Activated naive CD8-positive, alpha-beta T cell (primary cell): ENCODE measurements around the gene BMPR2.
"Not testable (repeated sequence)": the region's sequence is repeated elsewhere in the genome, so short reads cannot be mapped to it uniquely, and the experiment has no call there.

Experiments used
- H3K27ac Mint-ChIP-seq: one replicate; pipeline ENCODE4 v1.8.0; 2021; ENCODE audit warnings: mixed read lengths
- H3K27me3 Mint-ChIP-seq: one replicate; pipeline ENCODE4 v1.8.0; 2021; ENCODE audit warnings: mixed read lengths
- H3K36me3 Mint-ChIP-seq: one replicate; pipeline ENCODE4 v1.8.0; 2021; ENCODE audit warnings: mixed read lengths
- H3K4me1 Mint-ChIP-seq: one replicate; pipeline ENCODE4 v1.8.0; 2021; ENCODE audit warnings: low read depth, mixed read lengths
- H3K4me3 Mint-ChIP-seq: one replicate; pipeline ENCODE4 v1.8.0; 2021; ENCODE audit warnings: mild to moderate bottlenecking, mixed read lengths
- H3K9me3 Mint-ChIP-seq: one replicate; pipeline ENCODE4 v1.8.0; 2021; ENCODE audit warnings: low read depth, mixed read lengths

Gene BMPR2

GRCh38 chr2:202375033-202375608 is 1.0 kb upstream of the BMPR2 start:
- Mint-ChIP-seq H3K9me3 (no peaks in the 10 kb centered on the region), H3K27ac (peak overlapping the region; percentile 92), H3K4me3 (peak overlapping the region; percentile 98), H3K27me3 (no peaks in the 10 kb centered on the region), H3K4me1 (peaks cover 29% of the 10 kb centered on the region), H3K36me3 (no peaks in the 10 kb centered on the region)

DNA sequence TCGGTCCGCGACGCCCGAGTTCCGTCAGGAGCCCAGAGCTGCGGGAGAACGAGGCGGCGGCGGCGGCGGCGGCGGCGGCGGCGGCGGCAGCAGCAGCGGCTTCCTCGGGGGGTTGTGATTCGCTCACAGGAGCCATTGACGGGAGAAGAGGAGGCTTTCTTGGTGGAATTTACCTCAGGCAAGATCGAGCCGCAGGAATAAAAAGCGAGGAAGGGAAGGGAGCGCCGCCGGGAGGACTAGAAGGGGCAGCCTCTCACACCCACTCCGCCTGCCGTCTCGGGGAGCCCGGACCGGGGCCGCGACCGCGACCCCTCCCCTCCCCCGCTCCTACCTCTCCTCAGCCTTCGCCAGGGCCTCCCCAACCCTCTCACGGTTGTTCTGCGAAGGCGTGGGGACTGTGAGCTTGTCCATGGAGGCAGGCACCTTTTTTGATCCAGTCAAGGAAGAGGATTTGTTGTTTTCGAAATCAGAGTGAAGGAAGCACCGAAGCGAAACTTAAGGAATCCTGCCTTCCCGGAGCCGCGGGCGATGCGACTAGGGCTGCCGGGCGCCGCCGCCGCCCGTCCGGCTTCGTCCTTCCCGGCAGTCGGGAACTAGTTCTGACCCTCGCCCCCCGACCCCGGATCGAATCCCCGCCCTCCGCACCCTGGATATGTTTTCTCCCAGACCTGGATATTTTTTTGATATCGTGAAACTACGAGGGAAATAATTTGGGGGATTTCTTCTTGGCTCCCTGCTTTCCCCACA is 506 bp downstream of the BMPR2 start:
- H3K36me3 Mint-ChIP-seq, result no peaks in the 10 kb centered on the region
- peak overlapping the region; percentile 86 for H3K27ac Mint-ChIP-seq
- H3K9me3 Mint-ChIP-seq, result no peaks in the 10 kb centered on the region
- H3K27me3 Mint-ChIP-seq, result no peaks in the 10 kb centered on the region
- H3K4me3 Mint-ChIP-seq, result peak overlapping the region; percentile 98
- peaks cover 36% of the 10 kb centered on the region for H3K4me1 Mint-ChIP-seq

DNA sequence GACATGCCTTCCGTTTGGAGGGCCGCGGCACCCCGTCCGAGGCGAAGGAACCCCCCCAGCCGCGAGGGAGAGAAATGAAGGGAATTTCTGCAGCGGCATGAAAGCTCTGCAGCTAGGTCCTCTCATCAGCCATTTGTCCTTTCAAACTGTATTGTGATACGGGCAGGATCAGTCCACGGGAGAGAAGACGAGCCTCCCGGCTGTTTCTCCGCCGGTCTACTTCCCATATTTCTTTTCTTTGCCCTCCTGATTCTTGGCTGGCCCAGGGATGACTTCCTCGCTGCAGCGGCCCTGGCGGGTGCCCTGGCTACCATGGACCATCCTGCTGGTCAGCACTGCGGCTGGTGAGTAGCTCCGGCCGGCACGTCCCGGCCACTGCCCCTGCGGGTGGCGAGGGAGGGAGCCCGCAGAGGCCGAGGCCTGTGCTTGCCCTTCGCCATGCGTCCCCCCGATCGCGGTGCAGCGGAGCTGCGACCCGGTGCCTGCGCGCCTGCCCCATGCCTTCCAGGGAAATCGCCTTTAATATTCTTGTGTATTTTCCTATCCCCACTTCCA is 1.2 kb downstream of the BMPR2 start:
- Mint-ChIP-seq H3K4me3 (peak overlapping the region; percentile 98), H3K36me3 (no peaks in the 10 kb centered on the region), H3K27me3 (no peaks in the 10 kb centered on the region), H3K27ac (peak overlapping the region; percentile 86), H3K4me1 (peaks cover 36% of the 10 kb centered on the region), H3K9me3 (no peaks in the 10 kb centered on the region)

DNA sequence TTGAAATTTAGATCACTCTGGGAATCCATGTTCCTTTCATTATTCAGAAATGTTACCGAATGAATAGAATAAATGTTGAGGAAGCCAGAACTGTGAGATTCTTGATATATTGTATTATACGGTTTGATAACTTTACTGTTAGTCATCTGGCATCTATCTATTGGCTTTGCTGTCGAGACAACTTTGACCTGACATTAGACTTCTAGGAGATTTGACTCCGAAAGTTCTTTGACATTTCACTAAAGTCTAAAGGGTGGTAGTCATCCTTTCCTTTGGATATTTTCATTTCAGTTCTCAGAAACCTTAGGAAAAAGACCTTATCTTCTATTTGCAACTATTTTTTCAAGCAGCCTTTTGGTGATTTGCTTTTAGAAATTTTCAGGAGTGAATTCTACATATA is 1.9 kb downstream of the BMPR2 start:
- Mint-ChIP-seq H3K4me3 (peak overlapping the region; percentile 98), H3K36me3 (no peaks in the 10 kb centered on the region), H3K4me1 (peaks cover 36% of the 10 kb centered on the region), H3K27me3 (no peaks in the 10 kb centered on the region), H3K27ac (peak overlapping the region; percentile 47), H3K9me3 (no peaks in the 10 kb centered on the region)

- Mint-ChIP-seq H3K36me3 (no peaks in the 10 kb centered on the region), H3K27me3 (no peaks in the 10 kb centered on the region), H3K9me3 (no peaks in the 10 kb centered on the region), H3K4me3 (peak overlapping the region; percentile 98), H3K4me1 (peaks cover 36% of the 10 kb centered on the region), H3K27ac (no peak overlapping the region)
Observed at GRCh38 chr2:202378662-202379358, 2.7 kb downstream of the BMPR2 start.

GRCh38 chr2:202382684-202383083 is 6.6 kb downstream of the BMPR2 start:
- no peaks in the 10 kb centered on the region for H3K36me3 Mint-ChIP-seq
- H3K9me3 Mint-ChIP-seq, result no peaks in the 10 kb centered on the region
- H3K4me3 Mint-ChIP-seq, result no peak overlapping the region
- no peak overlapping the region for H3K27ac Mint-ChIP-seq
- no peaks in the 10 kb centered on the region for H3K27me3 Mint-ChIP-seq
- H3K4me1 Mint-ChIP-seq, result peaks cover 47% of the 10 kb centered on the region

GRCh38 chr2:202386495-202386894 is 10.4 kb downstream of the BMPR2 start:
- not testable (repeated sequence) for H3K27ac Mint-ChIP-seq, H3K9me3 Mint-ChIP-seq, H3K4me3 Mint-ChIP-seq, H3K36me3 Mint-ChIP-seq, H3K27me3 Mint-ChIP-seq
- peaks cover 23% of the 10 kb centered on the region for H3K4me1 Mint-ChIP-seq

GRCh38 chr2:202387608-202388342 is 11.6 kb downstream of the BMPR2 start:
- Mint-ChIP-seq H3K9me3 (no peaks in the 10 kb centered on the region), H3K36me3 (no peaks in the 10 kb centered on the region), H3K27ac (peak overlapping the region; percentile 52), H3K4me3 (no peak overlapping the region), H3K27me3 (no peaks in the 10 kb centered on the region), H3K4me1 (peaks cover 21% of the 10 kb centered on the region)

- no peaks in the 10 kb centered on the region for H3K9me3 Mint-ChIP-seq
- H3K27me3 Mint-ChIP-seq, result no peaks in the 10 kb centered on the region
- H3K27ac Mint-ChIP-seq, result no peak overlapping the region
- no peak overlapping the region for H3K4me3 Mint-ChIP-seq
- H3K36me3 Mint-ChIP-seq, result peaks cover 2% of the 10 kb centered on the region
- peaks cover 16% of the 10 kb centered on the region for H3K4me1 Mint-ChIP-seq
Observed at GRCh38 chr2:202400941-202401340, 24.8 kb downstream of the BMPR2 start.

DNA sequence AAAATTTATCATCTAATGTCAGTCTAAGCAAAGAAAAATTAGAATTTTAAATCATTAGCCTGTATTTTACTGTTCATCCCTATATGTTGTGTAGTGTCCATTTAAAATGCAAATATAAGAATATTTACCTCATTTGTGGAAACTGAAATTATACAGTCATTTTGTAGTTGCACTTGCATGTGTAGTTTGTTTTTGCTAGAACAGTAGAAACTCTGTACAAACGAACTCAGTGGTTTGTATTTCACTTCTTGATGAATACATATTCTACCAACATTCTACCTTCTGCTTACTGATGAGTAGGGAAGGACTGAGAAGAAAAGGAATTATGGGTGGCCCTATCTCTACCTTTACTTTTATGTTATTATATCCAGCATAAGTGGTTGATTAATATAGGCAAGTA is 29.7 kb downstream of the BMPR2 start:
- Mint-ChIP-seq H3K27me3 (no peaks in the 10 kb centered on the region), H3K4me3 (no peak overlapping the region), H3K9me3 (no peaks in the 10 kb centered on the region), H3K36me3 (peaks cover 6% of the 10 kb centered on the region), H3K27ac (no peak overlapping the region), H3K4me1 (peaks cover 8% of the 10 kb centered on the region)

DNA sequence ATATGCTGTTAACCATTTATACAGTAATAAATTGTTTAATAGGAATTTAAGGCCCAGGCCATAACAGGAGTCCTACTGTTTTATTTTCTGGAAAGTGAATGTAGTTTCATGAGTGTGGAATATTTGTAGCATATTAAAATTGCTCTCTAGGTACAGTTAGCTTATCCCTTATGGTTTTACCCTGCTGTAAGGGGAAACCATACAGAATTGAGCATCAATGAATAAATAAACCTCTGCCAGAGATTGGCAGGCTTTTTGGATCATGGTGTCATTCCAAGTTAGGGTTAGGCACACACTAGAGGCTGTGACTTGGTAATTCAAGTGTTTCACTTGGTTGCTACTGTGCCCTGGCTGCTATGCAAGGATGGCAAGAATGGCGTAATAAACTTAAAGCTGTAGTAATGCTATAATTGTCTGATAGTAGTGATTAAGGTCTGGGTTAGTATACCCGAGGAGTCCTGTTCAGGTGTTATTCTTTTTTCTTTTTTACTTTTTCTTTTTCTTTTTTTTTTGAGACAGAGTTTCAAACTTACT is 30.4 kb downstream of the BMPR2 start:
- Mint-ChIP-seq H3K4me3 (no peak overlapping the region), H3K27ac (no peak overlapping the region), H3K4me1 (peaks cover 8% of the 10 kb centered on the region), H3K27me3 (no peaks in the 10 kb centered on the region), H3K36me3 (peaks cover 6% of the 10 kb centered on the region), H3K9me3 (no peaks in the 10 kb centered on the region)

GRCh38 chr2:202408546-202409140 is 32.5 kb downstream of the BMPR2 start:
- no peak overlapping the region for H3K4me3 Mint-ChIP-seq
- no peak overlapping the region for H3K27ac Mint-ChIP-seq
- H3K4me1 Mint-ChIP-seq, result peaks cover 8% of the 10 kb centered on the region
- peaks cover 8% of the 10 kb centered on the region for H3K36me3 Mint-ChIP-seq
- no peaks in the 10 kb centered on the region for H3K9me3 Mint-ChIP-seq
- no peaks in the 10 kb centered on the region for H3K27me3 Mint-ChIP-seq

DNA sequence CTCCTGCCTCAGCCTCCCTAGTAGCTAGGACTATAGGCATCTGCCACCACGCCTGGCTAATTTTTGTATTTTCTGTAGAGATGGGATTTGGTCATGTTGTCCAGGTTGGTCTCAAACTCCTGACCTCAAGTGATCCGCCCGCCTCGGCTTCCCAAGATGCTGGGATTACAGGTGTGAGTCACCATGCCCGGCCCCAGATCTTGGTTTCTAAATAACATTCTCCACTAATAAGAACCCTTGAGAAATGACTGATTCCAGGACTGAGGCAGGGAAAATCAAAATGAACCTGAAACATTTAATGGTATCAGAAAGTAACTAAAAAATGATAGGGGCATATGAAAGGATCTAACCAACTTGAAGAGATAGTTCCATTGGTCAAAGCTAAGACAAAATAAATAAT is 34.0 kb downstream of the BMPR2 start:
- H3K9me3 Mint-ChIP-seq, result no peaks in the 10 kb centered on the region

GRCh38 chr2:202411097-202411496 is 35.0 kb downstream of the BMPR2 start:
- Mint-ChIP-seq H3K27ac (no peak overlapping the region), H3K4me3 (no peak overlapping the region), H3K27me3 (no peaks in the 10 kb centered on the region)

More for the DNA sequence above, 34.0 kb downstream of the BMPR2 start:
- peaks cover 11% of the 10 kb centered on the region for H3K4me1 Mint-ChIP-seq
- no peak overlapping the region for H3K27ac Mint-ChIP-seq
- no peak overlapping the region for H3K4me3 Mint-ChIP-seq
- no peaks in the 10 kb centered on the region for H3K27me3 Mint-ChIP-seq
- H3K36me3 Mint-ChIP-seq, result peaks cover 8% of the 10 kb centered on the region

More at GRCh38 chr2:202411097-202411496, 35.0 kb downstream of the BMPR2 start:
- peaks cover 7% of the 10 kb centered on the region for H3K4me1 Mint-ChIP-seq
- H3K9me3 Mint-ChIP-seq, result no peaks in the 10 kb centered on the region
- peaks cover 11% of the 10 kb centered on the region for H3K36me3 Mint-ChIP-seq
